Lung (tissue), 12 donors: Measurements from ENCODE around the gene RAPGEF2. TPM values are rescaled to one million over a fixed set of nuclear protein-coding genes. Genes with fewer than 3 reads are reported as not detected.

Experiments used
- ATAC-seq: fragments of 200-7000 bp; cut with Tn5 transposase; one replicate; pipeline ENCODE4 v1.9.1; 2020; ENCODE audit warnings: moderate number of reproducible peaks; ENCODE audit not compliant: insufficient read depth, low FRiP score
- DNase-seq, 3 donors: peaks; one replicate each; pipeline ENCODE4 v3.0.0-alpha.2; 2013 to 2017
- H3K27ac ChIP-seq, 2 donors: one replicate each; pipeline ENCODE4 v1.5.1; 2013; ENCODE audit warnings: mild to moderate bottlenecking in 2 of 2, moderate library complexity in 2 of 2, control low read depth in 1 of 2, inconsistent platforms in 1 of 2, low read depth in 1 of 2, low read length in 1 of 2
- H3K27me3 ChIP-seq, 3 donors: one replicate each; pipeline ENCODE4 v1.5.1; 2013; ENCODE audit warnings: low read length in 2 of 3; ENCODE audit not compliant: control insufficient read depth in 3 of 3, insufficient read depth in 3 of 3
- H3K36me3 ChIP-seq, 4 donors: one replicate each; pipeline ENCODE4 v1.5.1; 2013; ENCODE audit warnings: low read length in 4 of 4, mild to moderate bottlenecking in 1 of 4, moderate library complexity in 1 of 4; ENCODE audit not compliant: control insufficient read depth in 4 of 4, insufficient read depth in 4 of 4
- H3K4me1 ChIP-seq, 5 donors: one replicate each; pipeline ENCODE4 v1.5.1; 2013; ENCODE audit warnings: low read length in 5 of 5, mild to moderate bottlenecking in 2 of 5, moderate library complexity in 1 of 5; ENCODE audit not compliant: control insufficient read depth in 5 of 5, insufficient read depth in 5 of 5
- H3K4me3 ChIP-seq: one replicate; pipeline ENCODE4 v1.5.1; 2013; ENCODE audit warnings: mild to moderate bottlenecking, control low read depth, moderate library complexity
- H3K9ac ChIP-seq, 2 donors: one replicate each; pipeline ENCODE4 v1.5.1; 2013; ENCODE audit warnings: low read length in 2 of 2, control low read depth in 1 of 2; ENCODE audit not compliant: insufficient read depth in 1 of 2
- H3K9me3 ChIP-seq, 4 donors: one replicate each; pipeline ENCODE4 v1.5.1; 2013; ENCODE audit warnings: low read length in 3 of 4, mild to moderate bottlenecking in 1 of 4, moderate library complexity in 1 of 4; ENCODE audit not compliant: control insufficient read depth in 4 of 4, insufficient read depth in 3 of 4
- CTCF ChIP-seq: IDR thresholded peaks from 2 replicates; pipeline ENCODE4 v1.5.1; 2012; ENCODE audit warnings: mild to moderate bottlenecking; ENCODE audit errors: control extremely low read depth, extremely low read depth
- WGBS, 2 donors: extraction: QIAGEN DNeasy Blood & Tissue Kit; methylation state at CpG; one replicate each; pipeline ENCODE4 v1.1.7; 2013; 5-methylcytosine and 5-hydroxymethylcytosine counted together
- polyA plus RNA-seq, 2 donors: library from polyadenylated mRNA; stranded (reverse); fragments of 200-250 nt; gene quantifications; one replicate each; pipeline ENCODE4 v1.2.1, GENCODE V29; 2013
- total RNA-seq, 2 donors: library from RNA; depleted of rRNA in 1 of 2; stranded (reverse); fragments of >200 nt in 1 of 2; gene quantifications; one replicate each; pipeline ENCODE4 v1.2.1, GENCODE V29; 2014 to 2021
- donor health status: control.
- donor health status: control.
- donor health status: Bipolar disorder and iron deficiency.
- donor health status: healthy.
- donor health status: DM: yes; HTN: yes; CAD: no.

Gene RAPGEF2
- total and polyA plus RNA-seq, 4 donors: 8.6 to 88.7 (median 32.2) TPM

- H3K27me3 ChIP-seq: no peaks in the 10 kb centered on the region
- no peak for DNase-seq
- WGBS, 2 donors: 95 to 96% methylated on average over 4 of the region's 4 CpGs
- peaks cover 0 to 12% (median 5%) of the 10 kb centered on the region in 4 donors for H3K36me3 ChIP-seq
- peaks cover 0 to 8% (median under 1%) of the 10 kb centered on the region in 5 donors for H3K4me1 ChIP-seq
- H3K9ac ChIP-seq: no peak overlapping the region
- no peak overlapping the region for H3K4me3 ChIP-seq
- TF ChIP-seq CTCF: no peak
- no peak overlapping the region for H3K27ac ChIP-seq
- ATAC-seq: no peak
- H3K9me3 ChIP-seq: peaks cover 0 to 3% (median 0%) of the 10 kb centered on the region in 4 donors
Observed at GRCh38 chr4:159303435-159303834, 200.6 kb downstream of the RAPGEF2 start.

- no peaks in the 10 kb centered on the region for H3K27me3 ChIP-seq
- peaks cover 0 to 3% (median 0%) of the 10 kb centered on the region in 4 donors for H3K9me3 ChIP-seq
- H3K4me1 ChIP-seq: peaks cover 0 to 14% (median 0%) of the 10 kb centered on the region in 5 donors
- ATAC-seq (no peak), DNase-seq (no peak)
- no peak overlapping the region for H3K4me3 ChIP-seq
- no peak overlapping the region for H3K27ac ChIP-seq
- WGBS, 2 donors: 85 to 88% methylated on average over 2 of the region's 2 CpGs
- peaks cover 0 to 12% (median 5%) of the 10 kb centered on the region in 4 donors for H3K36me3 ChIP-seq
- TF ChIP-seq CTCF: no peak
- H3K9ac ChIP-seq: no peak overlapping the region
Observed at GRCh38 chr4:159305129-159305528, 202.2 kb downstream of the RAPGEF2 start.

- Histone ChIP-seq H3K27me3 (no peaks in the 10 kb centered on the region), H3K9ac (no peak overlapping the region), H3K4me3 (no peak overlapping the region), H3K27ac (no peak overlapping the region), H3K36me3 (peaks cover 0 to 12% (median 5%) of the 10 kb centered on the region in 4 donors), H3K4me1 (peaks cover 0 to 21% (median 0%) of the 10 kb centered on the region in 5 donors), H3K9me3 (peaks cover 0 to 3% (median 0%) of the 10 kb centered on the region in 4 donors)
- DNase-seq: no peak
- WGBS, 2 donors: 96% methylated on average over 2 of the region's 2 CpGs
- TF ChIP-seq CTCF: no peak
- ATAC-seq: no peak
Observed at GRCh38 chr4:159307929-159308328, 205.1 kb downstream of the RAPGEF2 start.
